Panc1 (cell line): ENCODE data around the gene ERN2. TPM values are rescaled to one million over a fixed set of nuclear protein-coding genes. Genes with fewer than 3 reads are reported as not detected.

ENCODE experiments used
- ATAC-seq: fragments of 200-7000 bp; cut with Tn5 transposase; 2 replicates; pipeline ENCODE4 v1.9.1; 2020; ENCODE audit warnings: mild to moderate bottlenecking, moderate library complexity
- BruUV-seq: library from RNA; stranded (reverse); fragments of 400-500 nt; replicated peaks from 2 replicates; lab custom pipeline; 2021; lab: Mats Ljungman, UMichigan
- CTCF ChIA-PET: fragments of 300-600 bp; sonication (Branson Sonifier 250); formaldehyde crosslinking; loops from one replicate; lab custom pipeline; 2022; ENCODE audit warnings: antibody characterized with exemption; lab: Charles Lee
- POLR2A ChIA-PET: fragments of 300-600 bp; sonication (Branson Sonifier 250); formaldehyde crosslinking; loops from one replicate; lab custom pipeline; 2022; ENCODE audit warnings: antibody characterized with exemption; lab: Charles Lee
- DNase-seq: peaks from one replicate; pipeline ENCODE4 v3.0.0-alpha.2; 2010; ENCODE audit warnings: low read depth, low spot score
- H3K27ac ChIP-seq: 2 replicates; pipeline ENCODE4 v1.5.1; 2011; ENCODE audit warnings: mild to moderate bottlenecking, low read length, inconsistent platforms
- H3K27me3 ChIP-seq: fragments of 200-500 bp; sonication (Bioruptor generic); 2 replicates; pipeline ENCODE4 v1.6.0; 2014; ENCODE audit warnings: low read length, inconsistent platforms; ENCODE audit not compliant: control insufficient read depth, insufficient read depth
- H3K36me3 ChIP-seq: fragments of 200-500 bp; sonication (Bioruptor generic); 2 replicates; pipeline ENCODE4 v1.5.1; 2014; ENCODE audit warnings: inconsistent platforms, mild to moderate bottlenecking, low read length, moderate library complexity; ENCODE audit not compliant: control insufficient read depth, insufficient read depth
- H3K4me1 ChIP-seq: 2 replicates; pipeline ENCODE4 v1.5.1; 2011; ENCODE audit warnings: inconsistent platforms, mild to moderate bottlenecking, low read length, moderate library complexity; ENCODE audit not compliant: control insufficient read depth, insufficient read depth
- H3K4me3 ChIP-seq, 2 experiments: 2 replicates each; pipeline ENCODE4 v1.5.1; 2011 to 2012; ENCODE audit warnings: low read depth in 2 of 2, low read length in 2 of 2, mild to moderate bottlenecking in 2 of 2, inconsistent platforms in 1 of 2, moderate library complexity in 1 of 2
- H3K9me3 ChIP-seq: fragments of 200-500 bp; sonication (Bioruptor generic); 2 replicates; pipeline ENCODE4 v1.5.1; 2014; ENCODE audit warnings: low read depth, mild to moderate bottlenecking, inconsistent platforms, low read length, moderate library complexity; ENCODE audit not compliant: control insufficient read depth, insufficient read depth
- POLR2AphosphoS5 ChIP-seq: IDR thresholded peaks from 2 replicates; pipeline ENCODE4 v1.6.1; 2012; ENCODE audit warnings: mild to moderate bottlenecking, low read depth, low read length, moderate library complexity
- SIN3A ChIP-seq: IDR thresholded peaks from 2 replicates; pipeline ENCODE4 v1.6.1; 2012; ENCODE audit warnings: low read depth, mild to moderate bottlenecking, low read length, moderate library complexity, borderline replicate concordance; ENCODE audit not compliant: insufficient read depth
- TCF7L2 ChIP-seq: IDR thresholded peaks from 2 replicates; pipeline ENCODE4 v1.6.1; 2011; ENCODE audit warnings: mild to moderate bottlenecking, low read depth, low read length, inconsistent platforms
- in situ Hi-C: cut with HindIII; loops from 2 replicates; pipeline ENCODE4 v1.10.0; 2016; ENCODE audit warnings: low sequenced_read_pairs, low pct_unique_long_range_greater_than_20kb
- intact Hi-C: fragments of 100-400 bp; cut with micrococcal nuclease; formaldehyde crosslinking; loops from one replicate; pipeline ENCODE4 v1.10.0; 2022; ENCODE audit not compliant: unreplicated experiment
- total RNA-seq: library from RNA; stranded (reverse); gene quantifications from one replicate; pipeline ENCODE4 v1.2.1, GENCODE V29; 2021; ENCODE audit not compliant: unreplicated experiment
- TF ChIP-seq, protein P1 (sequence below), 2 experiments: IDR thresholded peaks; 2 replicates each; pipeline ENCODE4 v1.6.1; 2011 to 2012; ENCODE audit warnings: low read depth in 2 of 2, control low read depth in 1 of 2, low read length in 1 of 2, mild to moderate bottlenecking in 1 of 2, moderate library complexity in 1 of 2; ENCODE audit not compliant: insufficient read depth in 1 of 2
- TF ChIP-seq, protein P2 (sequence below): fragments of 450-650 bp; IDR thresholded peaks from 2 replicates; pipeline ENCODE4 v1.5.1; 2017; ENCODE audit warnings: mild to moderate bottlenecking

ERN2 gene
- total RNA-seq, 1 experiment from 2014 or later, result not detected

DNA sequence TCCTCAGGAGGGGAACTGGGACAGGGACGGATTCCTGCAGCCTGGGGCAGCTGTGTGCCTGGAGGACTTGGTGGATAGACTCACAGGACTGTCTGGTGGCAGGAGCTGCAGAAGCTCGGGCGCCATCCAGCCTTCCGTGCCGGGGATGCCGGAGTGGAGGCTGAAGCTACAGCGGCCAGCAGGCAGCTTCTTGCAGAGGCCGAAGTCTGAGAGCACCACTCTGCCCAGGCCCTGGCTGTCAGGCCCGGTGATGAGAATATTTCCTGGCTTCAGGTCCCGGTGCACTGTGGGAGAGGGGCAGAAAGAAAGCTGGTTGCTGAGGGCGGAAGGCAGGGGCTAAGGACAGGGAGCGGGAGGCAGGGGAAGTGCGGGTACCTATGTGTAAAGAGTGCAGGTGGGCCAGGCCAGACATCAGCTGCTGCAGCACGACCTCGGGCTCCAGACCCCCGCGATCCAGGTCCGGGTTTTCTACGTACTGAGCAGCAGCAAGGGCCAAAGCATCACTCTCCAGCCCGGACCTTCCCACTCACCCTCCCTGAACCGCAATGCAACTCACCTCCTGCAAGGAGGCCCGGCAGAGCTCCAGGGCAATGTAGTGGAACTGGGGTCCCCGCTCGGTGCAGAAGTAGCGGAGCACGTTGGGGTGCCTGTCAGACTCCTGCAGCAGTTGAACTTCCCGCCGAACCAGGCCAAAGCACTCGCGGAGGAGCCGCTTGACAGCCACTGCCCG, 18.2 kb downstream of the ERN2 start:
- no TSS peak for BruUV-seq
- Histone ChIP-seq H3K27me3 (no peaks in the 10 kb centered on the region), H3K4me3 (no peak overlapping the region), H3K9me3 (no peaks in the 10 kb centered on the region), H3K36me3 (no peaks in the 10 kb centered on the region), H3K27ac (no peak overlapping the region), H3K4me1 (no peaks in the 10 kb centered on the region)
- no peak for DNase-seq
- intact Hi-C loops (no loop called here), in situ Hi-C loops (no loop called here)
- ATAC-seq, result 0 out of 2 replicates have a peak, but pooled peaks have one; percentile 15
- POLR2A ChIA-PET, result no interaction called here
- CTCF ChIA-PET, result interaction anchor here (0.6 kb wide), 1 partner anchor 719 kb away, joined by 3 read pairs; no protein-coding TSS in a partner anchor
- TF ChIP-seq, protein P1, sequence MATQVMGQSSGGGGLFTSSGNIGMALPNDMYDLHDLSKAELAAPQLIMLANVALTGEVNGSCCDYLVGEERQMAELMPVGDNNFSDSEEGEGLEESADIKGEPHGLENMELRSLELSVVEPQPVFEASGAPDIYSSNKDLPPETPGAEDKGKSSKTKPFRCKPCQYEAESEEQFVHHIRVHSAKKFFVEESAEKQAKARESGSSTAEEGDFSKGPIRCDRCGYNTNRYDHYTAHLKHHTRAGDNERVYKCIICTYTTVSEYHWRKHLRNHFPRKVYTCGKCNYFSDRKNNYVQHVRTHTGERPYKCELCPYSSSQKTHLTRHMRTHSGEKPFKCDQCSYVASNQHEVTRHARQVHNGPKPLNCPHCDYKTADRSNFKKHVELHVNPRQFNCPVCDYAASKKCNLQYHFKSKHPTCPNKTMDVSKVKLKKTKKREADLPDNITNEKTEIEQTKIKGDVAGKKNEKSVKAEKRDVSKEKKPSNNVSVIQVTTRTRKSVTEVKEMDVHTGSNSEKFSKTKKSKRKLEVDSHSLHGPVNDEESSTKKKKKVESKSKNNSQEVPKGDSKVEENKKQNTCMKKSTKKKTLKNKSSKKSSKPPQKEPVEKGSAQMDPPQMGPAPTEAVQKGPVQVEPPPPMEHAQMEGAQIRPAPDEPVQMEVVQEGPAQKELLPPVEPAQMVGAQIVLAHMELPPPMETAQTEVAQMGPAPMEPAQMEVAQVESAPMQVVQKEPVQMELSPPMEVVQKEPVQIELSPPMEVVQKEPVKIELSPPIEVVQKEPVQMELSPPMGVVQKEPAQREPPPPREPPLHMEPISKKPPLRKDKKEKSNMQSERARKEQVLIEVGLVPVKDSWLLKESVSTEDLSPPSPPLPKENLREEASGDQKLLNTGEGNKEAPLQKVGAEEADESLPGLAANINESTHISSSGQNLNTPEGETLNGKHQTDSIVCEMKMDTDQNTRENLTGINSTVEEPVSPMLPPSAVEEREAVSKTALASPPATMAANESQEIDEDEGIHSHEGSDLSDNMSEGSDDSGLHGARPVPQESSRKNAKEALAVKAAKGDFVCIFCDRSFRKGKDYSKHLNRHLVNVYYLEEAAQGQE (IDR thresholded peaks at IDR 0.05; ENCODE audit: insufficient read depth in 1 of 2, low read depth in 2 of 2, low read length in 1 of 2), result no peak
- TF ChIP-seq POLR2AphosphoS5, result no peak
- TF ChIP-seq, protein P2, sequence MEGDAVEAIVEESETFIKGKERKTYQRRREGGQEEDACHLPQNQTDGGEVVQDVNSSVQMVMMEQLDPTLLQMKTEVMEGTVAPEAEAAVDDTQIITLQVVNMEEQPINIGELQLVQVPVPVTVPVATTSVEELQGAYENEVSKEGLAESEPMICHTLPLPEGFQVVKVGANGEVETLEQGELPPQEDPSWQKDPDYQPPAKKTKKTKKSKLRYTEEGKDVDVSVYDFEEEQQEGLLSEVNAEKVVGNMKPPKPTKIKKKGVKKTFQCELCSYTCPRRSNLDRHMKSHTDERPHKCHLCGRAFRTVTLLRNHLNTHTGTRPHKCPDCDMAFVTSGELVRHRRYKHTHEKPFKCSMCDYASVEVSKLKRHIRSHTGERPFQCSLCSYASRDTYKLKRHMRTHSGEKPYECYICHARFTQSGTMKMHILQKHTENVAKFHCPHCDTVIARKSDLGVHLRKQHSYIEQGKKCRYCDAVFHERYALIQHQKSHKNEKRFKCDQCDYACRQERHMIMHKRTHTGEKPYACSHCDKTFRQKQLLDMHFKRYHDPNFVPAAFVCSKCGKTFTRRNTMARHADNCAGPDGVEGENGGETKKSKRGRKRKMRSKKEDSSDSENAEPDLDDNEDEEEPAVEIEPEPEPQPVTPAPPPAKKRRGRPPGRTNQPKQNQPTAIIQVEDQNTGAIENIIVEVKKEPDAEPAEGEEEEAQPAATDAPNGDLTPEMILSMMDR, result no peak
- TF ChIP-seq TCF7L2, result no peak
- no peak for TF ChIP-seq SIN3A

DNA sequence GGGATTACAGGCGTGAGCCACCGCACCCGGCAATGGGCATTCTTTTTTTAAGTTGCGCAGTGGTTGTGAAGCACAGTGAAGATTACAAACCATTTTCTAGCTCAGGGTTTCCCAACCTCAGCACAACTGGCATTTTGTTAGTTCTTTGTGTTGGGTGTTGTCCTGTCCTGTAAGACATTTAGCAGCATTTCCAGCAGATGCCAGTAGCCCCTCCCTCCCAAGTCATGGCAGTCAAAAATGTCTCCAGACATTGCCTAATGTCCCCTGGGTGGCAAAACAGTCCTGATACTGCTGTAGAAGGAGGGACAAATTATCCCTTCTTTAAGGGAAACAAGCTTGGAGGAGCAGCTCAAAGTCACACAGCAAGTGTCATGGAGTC, 18.8 kb downstream of the ERN2 start:
- H3K27me3 ChIP-seq, result no peaks in the 10 kb centered on the region
- no peak for TF ChIP-seq POLR2AphosphoS5
- TF ChIP-seq TCF7L2, result no peak
- TF ChIP-seq, protein P1 (IDR thresholded peaks at IDR 0.05; ENCODE audit: insufficient read depth in 1 of 2, low read depth in 2 of 2, low read length in 1 of 2), result no peak
- no peak for TF ChIP-seq SIN3A
- TF ChIP-seq, protein P2, result no peak
- in situ Hi-C loops (no loop called here), intact Hi-C loops (no loop called here)
- H3K4me3 ChIP-seq, result no peak overlapping the region
- BruUV-seq, result no TSS peak
- H3K36me3 ChIP-seq, result no peaks in the 10 kb centered on the region
- ChIA-PET POLR2A (no interaction called here), CTCF (no interaction called here)
- ATAC-seq (no peak), DNase-seq (no peak)
- no peaks in the 10 kb centered on the region for H3K4me1 ChIP-seq
- no peaks in the 10 kb centered on the region for H3K9me3 ChIP-seq
- H3K27ac ChIP-seq, result no peak overlapping the region
